DND-41 (cell line): ENCODE measurements around the gene NUDC.

Source experiments
- CTCF ChIP-seq: IDR thresholded peaks from 2 replicates; pipeline ENCODE4 v1.5.1; 2012; ENCODE audit warnings: borderline replicate concordance, low read length, moderate library complexity, mild to moderate bottlenecking; ENCODE audit not compliant: poor library complexity, severe bottlenecking; ENCODE audit errors: extremely low read depth
- EZH2 ChIP-seq: IDR thresholded peaks from 3 replicates; pipeline ENCODE4 v1.6.1; 2012; ENCODE audit warnings: borderline replicate concordance, low read depth, mild to moderate bottlenecking, moderate library complexity, low read length, inconsistent platforms; ENCODE audit not compliant: severe bottlenecking

DNA sequence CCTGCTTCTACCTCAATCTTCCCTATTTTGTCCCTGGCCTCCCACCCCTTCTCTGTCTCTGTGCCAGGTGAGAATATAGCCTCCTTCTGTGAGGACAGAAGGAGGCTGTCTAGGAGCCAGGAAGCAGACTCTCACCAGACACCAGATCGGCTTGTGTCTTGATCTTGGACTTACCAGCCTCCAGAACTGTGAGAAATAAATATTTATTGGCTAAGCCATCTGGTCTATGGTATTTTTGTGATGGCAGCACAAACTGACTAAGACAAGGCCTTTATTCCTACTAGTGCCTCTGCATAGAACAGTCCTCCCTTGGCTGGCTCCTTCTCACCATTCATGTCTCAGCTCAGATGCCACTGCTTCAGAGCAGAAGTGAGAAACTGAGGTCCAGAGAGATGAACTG, 33.3 kb upstream of the NUDC start:
- TF ChIP-seq CTCF: no peak
- no peak for TF ChIP-seq EZH2
